ENCODE data around the gene MSI2.

DNA sequence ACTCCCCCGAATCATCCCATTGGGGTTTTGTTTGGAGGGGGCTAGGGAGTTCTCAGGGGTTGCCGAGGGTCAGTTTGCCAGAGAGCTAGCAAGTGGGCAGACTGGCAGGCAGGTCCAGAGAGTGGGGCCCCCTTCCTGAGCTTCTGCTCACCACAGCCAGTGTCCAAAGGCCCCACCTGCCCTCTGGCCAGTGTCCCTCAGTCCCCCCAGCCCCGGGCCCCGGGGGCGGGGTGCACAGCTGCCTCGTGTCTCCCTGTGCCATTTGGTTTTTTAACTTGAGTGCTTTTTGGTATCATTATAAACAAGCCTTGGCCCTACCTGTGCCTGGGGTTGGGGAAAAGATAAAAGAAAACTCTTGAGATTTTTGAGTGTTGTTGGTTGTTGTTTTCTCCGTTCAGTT lies 397.0 kb downstream of the MSI2 start:
- TF ChIP-seq EZH2 (IDR thresholded peaks at IDR 0.05; ENCODE audit: low read depth, unreplicated experiment) (no peak), EZH2phosphoT487 (IDR thresholded peaks at IDR 0.05; ENCODE audit: unreplicated experiment) (no peak), POLR2AphosphoS5 (IDR thresholded peaks at IDR 0.05; ENCODE audit: low read depth) (no peak), STAT1 (IDR thresholded peaks at IDR 0.05; ENCODE audit: unreplicated experiment) (no peak), JUNB (IDR thresholded peaks at IDR 0.05; ENCODE audit: unreplicated experiment) (no peak), REST (IDR thresholded peaks at IDR 0.05; ENCODE audit: unreplicated experiment) (no peak), CREB1 (CRISPR knock-in tag; IDR thresholded peaks at IDR 0.05; ENCODE audit: low read depth) (no peak), ZNF114 (CRISPR knock-in tag; IDR thresholded peaks at IDR 0.05) (no peak), NANOG (IDR thresholded peaks at IDR 0.05; ENCODE audit: borderline replicate concordance) (no peak), ETS1 (IDR thresholded peaks at IDR 0.05) (no peak), ZNF331 (CRISPR knock-in tag; IDR thresholded peaks at IDR 0.05; ENCODE audit: low read depth) (no peak)
- TF ChIP-seq, protein P1, sequence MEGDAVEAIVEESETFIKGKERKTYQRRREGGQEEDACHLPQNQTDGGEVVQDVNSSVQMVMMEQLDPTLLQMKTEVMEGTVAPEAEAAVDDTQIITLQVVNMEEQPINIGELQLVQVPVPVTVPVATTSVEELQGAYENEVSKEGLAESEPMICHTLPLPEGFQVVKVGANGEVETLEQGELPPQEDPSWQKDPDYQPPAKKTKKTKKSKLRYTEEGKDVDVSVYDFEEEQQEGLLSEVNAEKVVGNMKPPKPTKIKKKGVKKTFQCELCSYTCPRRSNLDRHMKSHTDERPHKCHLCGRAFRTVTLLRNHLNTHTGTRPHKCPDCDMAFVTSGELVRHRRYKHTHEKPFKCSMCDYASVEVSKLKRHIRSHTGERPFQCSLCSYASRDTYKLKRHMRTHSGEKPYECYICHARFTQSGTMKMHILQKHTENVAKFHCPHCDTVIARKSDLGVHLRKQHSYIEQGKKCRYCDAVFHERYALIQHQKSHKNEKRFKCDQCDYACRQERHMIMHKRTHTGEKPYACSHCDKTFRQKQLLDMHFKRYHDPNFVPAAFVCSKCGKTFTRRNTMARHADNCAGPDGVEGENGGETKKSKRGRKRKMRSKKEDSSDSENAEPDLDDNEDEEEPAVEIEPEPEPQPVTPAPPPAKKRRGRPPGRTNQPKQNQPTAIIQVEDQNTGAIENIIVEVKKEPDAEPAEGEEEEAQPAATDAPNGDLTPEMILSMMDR (conservative IDR thresholded peaks at IDR 0.05; ENCODE audit: low read depth in 2 of 2): no peak
- TF ChIP-seq, protein P2, sequence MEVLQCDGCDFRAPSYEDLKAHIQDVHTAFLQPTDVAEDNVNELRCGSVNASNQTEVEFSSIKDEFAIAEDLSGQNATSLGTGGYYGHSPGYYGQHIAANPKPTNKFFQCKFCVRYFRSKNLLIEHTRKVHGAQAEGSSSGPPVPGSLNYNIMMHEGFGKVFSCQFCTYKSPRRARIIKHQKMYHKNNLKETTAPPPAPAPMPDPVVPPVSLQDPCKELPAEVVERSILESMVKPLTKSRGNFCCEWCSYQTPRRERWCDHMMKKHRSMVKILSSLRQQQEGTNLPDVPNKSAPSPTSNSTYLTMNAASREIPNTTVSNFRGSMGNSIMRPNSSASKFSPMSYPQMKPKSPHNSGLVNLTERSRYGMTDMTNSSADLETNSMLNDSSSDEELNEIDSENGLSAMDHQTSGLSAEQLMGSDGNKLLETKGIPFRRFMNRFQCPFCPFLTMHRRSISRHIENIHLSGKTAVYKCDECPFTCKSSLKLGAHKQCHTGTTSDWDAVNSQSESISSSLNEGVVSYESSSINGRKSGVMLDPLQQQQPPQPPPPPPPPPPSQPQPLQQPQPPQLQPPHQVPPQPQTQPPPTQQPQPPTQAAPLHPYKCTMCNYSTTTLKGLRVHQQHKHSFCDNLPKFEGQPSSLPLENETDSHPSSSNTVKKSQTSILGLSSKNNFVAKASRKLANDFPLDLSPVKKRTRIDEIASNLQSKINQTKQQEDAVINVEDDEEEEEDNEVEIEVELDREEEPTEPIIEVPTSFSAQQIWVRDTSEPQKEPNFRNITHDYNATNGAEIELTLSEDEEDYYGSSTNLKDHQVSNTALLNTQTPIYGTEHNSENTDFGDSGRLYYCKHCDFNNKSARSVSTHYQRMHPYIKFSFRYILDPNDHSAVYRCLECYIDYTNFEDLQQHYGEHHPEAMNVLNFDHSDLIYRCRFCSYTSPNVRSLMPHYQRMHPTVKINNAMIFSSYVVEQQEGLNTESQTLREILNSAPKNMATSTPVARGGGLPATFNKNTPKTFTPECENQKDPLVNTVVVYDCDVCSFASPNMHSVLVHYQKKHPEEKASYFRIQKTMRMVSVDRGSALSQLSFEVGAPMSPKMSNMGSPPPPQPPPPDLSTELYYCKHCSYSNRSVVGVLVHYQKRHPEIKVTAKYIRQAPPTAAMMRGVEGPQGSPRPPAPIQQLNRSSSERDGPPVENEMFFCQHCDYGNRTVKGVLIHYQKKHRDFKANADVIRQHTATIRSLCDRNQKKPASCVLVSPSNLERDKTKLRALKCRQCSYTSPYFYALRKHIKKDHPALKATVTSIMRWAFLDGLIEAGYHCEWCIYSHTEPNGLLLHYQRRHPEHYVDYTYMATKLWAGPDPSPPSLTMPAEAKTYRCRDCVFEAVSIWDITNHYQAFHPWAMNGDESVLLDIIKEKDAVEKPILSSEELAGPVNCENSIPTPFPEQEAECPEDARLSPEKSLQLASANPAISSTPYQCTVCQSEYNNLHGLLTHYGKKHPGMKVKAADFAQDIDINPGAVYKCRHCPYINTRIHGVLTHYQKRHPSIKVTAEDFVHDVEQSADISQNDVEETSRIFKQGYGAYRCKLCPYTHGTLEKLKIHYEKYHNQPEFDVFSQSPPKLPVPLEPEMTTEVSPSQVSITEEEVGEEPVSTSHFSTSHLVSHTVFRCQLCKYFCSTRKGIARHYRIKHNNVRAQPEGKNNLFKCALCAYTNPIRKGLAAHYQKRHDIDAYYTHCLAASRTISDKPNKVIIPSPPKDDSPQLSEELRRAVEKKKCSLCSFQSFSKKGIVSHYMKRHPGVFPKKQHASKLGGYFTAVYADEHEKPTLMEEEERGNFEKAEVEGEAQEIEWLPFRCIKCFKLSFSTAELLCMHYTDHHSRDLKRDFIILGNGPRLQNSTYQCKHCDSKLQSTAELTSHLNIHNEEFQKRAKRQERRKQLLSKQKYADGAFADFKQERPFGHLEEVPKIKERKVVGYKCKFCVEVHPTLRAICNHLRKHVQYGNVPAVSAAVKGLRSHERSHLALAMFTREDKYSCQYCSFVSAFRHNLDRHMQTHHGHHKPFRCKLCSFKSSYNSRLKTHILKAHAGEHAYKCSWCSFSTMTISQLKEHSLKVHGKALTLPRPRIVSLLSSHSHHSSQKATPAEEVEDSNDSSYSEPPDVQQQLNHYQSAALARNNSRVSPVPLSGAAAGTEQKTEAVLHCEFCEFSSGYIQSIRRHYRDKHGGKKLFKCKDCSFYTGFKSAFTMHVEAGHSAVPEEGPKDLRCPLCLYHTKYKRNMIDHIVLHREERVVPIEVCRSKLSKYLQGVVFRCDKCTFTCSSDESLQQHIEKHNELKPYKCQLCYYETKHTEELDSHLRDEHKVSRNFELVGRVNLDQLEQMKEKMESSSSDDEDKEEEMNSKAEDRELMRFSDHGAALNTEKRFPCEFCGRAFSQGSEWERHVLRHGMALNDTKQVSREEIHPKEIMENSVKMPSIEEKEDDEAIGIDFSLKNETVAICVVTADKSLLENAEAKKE (CRISPR knock-in tag; IDR thresholded peaks at IDR 0.05): no peak

Data from GM23338 (cell line).